GM12872 (cell line): ENCODE data around the gene FAM168A.

Experiments
- TF ChIP-seq, protein P1 (sequence below): IDR thresholded peaks from 3 replicates; pipeline ENCODE4 v1.5.1; 2011; ENCODE audit warnings: low read depth, mild to moderate bottlenecking, low read length, moderate library complexity; ENCODE audit not compliant: insufficient read depth

FAM168A gene

DNA sequence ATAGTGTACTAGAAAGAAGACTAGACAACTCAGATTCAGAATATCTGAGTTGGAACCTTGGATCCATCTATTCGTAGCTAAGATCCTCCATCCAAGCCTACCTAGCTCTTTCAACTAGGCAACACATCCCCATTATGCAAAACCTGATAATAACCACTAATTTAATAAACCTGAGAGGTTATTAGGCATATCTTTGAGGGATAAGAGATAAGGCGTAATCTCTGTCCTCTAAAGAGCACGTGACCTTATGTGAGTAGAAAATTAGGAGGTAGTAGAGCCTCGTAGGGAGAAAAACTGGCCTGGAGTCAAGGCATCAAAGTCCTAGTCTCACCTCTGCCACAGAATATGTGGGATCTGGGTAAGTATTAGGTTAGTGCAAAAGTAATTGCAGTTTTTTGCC is 87.8 kb downstream of the FAM168A start:
- TF ChIP-seq, protein P1, sequence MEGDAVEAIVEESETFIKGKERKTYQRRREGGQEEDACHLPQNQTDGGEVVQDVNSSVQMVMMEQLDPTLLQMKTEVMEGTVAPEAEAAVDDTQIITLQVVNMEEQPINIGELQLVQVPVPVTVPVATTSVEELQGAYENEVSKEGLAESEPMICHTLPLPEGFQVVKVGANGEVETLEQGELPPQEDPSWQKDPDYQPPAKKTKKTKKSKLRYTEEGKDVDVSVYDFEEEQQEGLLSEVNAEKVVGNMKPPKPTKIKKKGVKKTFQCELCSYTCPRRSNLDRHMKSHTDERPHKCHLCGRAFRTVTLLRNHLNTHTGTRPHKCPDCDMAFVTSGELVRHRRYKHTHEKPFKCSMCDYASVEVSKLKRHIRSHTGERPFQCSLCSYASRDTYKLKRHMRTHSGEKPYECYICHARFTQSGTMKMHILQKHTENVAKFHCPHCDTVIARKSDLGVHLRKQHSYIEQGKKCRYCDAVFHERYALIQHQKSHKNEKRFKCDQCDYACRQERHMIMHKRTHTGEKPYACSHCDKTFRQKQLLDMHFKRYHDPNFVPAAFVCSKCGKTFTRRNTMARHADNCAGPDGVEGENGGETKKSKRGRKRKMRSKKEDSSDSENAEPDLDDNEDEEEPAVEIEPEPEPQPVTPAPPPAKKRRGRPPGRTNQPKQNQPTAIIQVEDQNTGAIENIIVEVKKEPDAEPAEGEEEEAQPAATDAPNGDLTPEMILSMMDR = no peak

DNA sequence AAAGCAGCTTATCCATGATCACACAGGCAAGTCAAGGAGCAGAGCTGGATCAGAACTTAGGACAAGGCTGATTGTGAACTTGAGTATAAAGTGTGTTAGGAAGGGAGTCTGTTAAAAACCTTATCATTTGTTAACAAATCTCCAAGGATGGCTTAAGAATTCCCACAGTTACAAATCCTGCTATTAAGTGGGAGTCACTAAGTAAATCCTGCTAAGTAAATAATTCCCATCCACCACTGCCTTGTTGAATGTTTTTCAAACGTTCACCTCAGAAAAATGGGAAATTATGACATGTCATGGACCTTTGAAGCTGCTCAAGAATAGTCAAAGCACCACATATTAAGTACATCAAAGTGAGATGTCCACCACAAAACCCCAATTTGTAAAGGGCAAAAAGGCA is 88.7 kb downstream of the FAM168A start:
- TF ChIP-seq, protein P1 = no peak

DNA sequence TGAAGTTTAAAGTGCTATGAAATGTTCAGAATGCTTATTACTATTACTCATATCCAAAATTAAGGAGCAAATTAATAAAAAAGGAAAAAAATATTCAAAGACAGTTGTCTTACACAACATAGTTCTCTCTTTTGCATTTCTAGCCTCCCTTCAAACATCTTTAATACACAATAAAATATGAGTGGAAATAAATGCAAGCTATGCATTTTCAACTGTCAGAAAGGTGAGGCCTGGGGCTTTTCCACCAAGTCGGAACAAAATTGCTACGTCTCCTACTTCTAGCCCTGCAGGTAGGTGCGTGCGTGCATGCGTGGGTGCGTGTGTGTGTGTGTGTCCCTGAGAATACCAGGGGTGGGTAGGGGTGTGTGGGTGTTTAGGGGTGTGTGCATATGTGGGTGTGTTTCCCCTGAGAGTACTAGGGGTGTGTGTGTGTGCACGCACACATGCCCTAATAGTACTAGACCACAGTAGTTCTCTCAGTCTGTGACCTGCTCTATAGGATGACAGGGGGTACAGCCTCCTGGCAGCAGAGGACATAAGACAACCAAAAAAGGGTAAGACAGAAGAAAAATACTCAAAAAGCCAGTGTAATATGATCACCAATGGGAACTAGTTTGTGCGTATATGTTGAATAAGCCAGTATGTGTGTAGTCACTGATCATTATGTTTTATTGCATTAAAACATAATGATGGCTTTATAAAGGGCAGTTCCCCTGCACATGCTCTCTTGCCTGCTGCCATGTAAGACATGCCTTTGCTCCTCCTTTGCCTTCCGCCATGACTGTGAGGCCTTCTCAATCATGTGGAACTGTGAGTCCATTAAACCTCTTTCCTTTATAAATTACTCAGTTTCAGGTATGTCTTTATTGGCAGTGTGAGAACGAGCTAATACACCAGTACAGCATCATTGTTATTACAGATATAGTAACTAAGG is 89.4 kb downstream of the FAM168A start:
- TF ChIP-seq, protein P1 = no peak

DNA sequence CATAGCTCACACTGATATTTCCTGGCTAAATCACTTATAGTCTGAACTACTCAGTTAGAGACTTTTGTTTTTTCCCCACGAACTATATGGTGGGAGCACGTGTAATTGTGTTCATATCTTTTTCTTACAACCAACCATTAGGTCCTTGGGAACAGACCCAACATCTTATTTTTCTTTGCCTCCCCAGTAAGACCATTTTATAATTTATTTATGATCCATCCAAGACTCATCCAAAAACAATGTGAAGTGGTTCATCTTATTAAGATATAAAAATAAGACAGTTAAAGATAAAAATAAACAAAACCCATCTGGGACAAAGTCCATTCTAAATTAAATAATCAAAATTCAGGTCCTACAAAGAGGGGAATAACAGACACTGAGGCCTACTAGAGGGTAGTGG is 90.8 kb downstream of the FAM168A start:
- TF ChIP-seq, protein P1 = no peak

DNA sequence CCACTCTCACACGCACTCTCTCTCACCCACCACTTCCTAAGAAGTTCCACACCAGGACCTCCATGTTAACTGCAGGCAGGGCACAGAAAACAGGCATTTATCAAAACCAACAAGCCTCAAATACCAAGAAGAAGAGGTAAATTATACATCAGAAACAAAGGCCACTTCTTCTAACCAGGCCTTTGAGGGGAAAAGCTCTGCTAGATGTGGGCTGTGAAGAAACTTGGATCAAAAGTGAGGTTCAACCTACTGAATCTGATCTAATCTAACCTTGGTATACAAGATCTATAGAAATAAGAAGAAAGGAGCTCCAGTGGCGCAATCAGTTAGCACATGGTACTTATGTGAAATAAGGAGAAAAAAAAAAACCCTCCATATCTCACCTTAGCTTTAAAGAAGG is 91.9 kb downstream of the FAM168A start:
- TF ChIP-seq, protein P1 = no peak

DNA sequence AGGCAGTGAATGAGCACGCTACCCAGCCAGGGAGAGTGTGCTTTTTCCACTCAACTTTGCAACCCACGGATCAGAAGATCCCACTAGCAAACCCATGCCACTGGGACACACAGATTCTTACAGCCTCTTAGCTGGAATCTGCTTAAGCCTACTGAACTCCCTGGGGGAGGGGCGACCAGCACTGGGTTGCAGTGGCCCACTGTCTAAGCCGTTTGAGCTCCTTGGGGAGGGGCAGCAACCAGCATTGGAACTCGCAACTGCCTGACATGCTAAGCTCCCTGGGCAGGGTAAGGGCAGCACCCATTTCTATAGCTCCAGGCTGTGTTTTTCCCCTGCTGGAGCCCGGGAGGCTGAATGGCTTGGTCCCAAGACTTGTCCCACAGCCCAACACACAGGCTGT is 99.6 kb downstream of the FAM168A start:
- TF ChIP-seq, protein P1 = no peak

DNA sequence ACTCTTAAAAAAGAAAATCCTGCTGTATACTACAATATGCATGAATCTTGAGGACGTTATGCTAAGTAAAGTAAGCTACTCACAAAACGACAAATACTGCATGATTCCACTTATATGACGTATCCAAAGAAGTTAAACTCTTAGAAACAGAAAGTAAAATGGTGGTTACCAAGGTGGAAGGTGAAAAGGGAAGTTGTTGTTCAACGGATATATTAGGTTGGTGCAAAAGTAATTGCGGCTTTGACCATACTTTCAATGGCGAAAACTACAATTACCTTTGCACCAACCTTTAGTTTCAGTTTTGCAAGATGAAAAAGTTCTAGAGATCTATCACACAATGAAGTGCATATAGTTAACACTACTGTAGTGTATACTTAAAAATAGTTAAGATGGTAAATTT is 101.8 kb downstream of the FAM168A start:
- TF ChIP-seq, protein P1 = no peak
